H9 (cell line): ENCODE results near the gene ABCC4. TPM values are rescaled to one million over a fixed set of nuclear protein-coding genes. Genes with fewer than 3 reads are reported as not detected.

Experiments
- DNase-seq: peaks from one replicate; pipeline ENCODE4 v3.0.0-alpha.2; 2017
- H2AFZ ChIP-seq: one replicate; pipeline ENCODE4 v1.6.1; 2013; ENCODE audit warnings: mild to moderate bottlenecking, low read length, control low read depth, moderate library complexity
- H2AK5ac ChIP-seq: 2 replicates; pipeline ENCODE4 v1.6.1; 2013; ENCODE audit warnings: low read length, control low read depth, mixed read lengths; ENCODE audit not compliant: insufficient read length
- H2BK120ac ChIP-seq: one replicate; pipeline ENCODE4 v1.6.1; 2013; ENCODE audit warnings: low read depth, mild to moderate bottlenecking, low read length, control low read depth, inconsistent platforms; ENCODE audit not compliant: poor library complexity, severe bottlenecking
- H2BK12ac ChIP-seq: 2 replicates; pipeline ENCODE4 v1.6.1; 2013; ENCODE audit warnings: low read length, control low read depth, mixed read lengths, low read depth; ENCODE audit not compliant: insufficient read length
- H2BK15ac ChIP-seq: 2 replicates; pipeline ENCODE4 v1.6.1; 2013; ENCODE audit warnings: low read depth, low read length, control low read depth
- H2BK20ac ChIP-seq: one replicate; pipeline ENCODE4 v1.6.1; 2013; ENCODE audit warnings: low read depth, mild to moderate bottlenecking, low read length, control low read depth, inconsistent platforms; ENCODE audit not compliant: poor library complexity, severe bottlenecking
- H2BK5ac ChIP-seq: 2 replicates; pipeline ENCODE4 v1.6.1; 2013; ENCODE audit warnings: low read length, control low read depth, mixed read lengths; ENCODE audit not compliant: insufficient read length
- H3K14ac ChIP-seq: 2 replicates; pipeline ENCODE4 v1.6.1; 2013; ENCODE audit warnings: low read length, control low read depth; ENCODE audit not compliant: insufficient read depth
- H3K18ac ChIP-seq: 2 replicates; pipeline ENCODE4 v1.6.1; 2013; ENCODE audit warnings: low read depth, mild to moderate bottlenecking, mixed read lengths, low read length, control low read depth; ENCODE audit not compliant: insufficient read length
- H3K23ac ChIP-seq: 2 replicates; pipeline ENCODE4 v1.6.1; 2013; ENCODE audit warnings: low read length, control low read depth, mixed read lengths, low read depth; ENCODE audit not compliant: insufficient read length
- H3K23me2 ChIP-seq: 2 replicates; pipeline ENCODE4 v1.6.1; 2013; ENCODE audit warnings: low read depth, mild to moderate bottlenecking, mixed read lengths, low read length, control low read depth; ENCODE audit not compliant: insufficient read length, poor library complexity, severe bottlenecking
- H3K27ac ChIP-seq: 2 replicates; pipeline ENCODE4 v1.5.1; 2013; ENCODE audit warnings: low read length, control low read depth, mixed read lengths, low read depth; ENCODE audit not compliant: insufficient read length
- H3K27me3 ChIP-seq: 2 replicates; pipeline ENCODE4 v1.6.1; 2013; ENCODE audit warnings: low read length, control low read depth, inconsistent platforms; ENCODE audit not compliant: insufficient read depth
- H3K4ac ChIP-seq: 2 replicates; pipeline ENCODE4 v1.6.1; 2013; ENCODE audit warnings: low read depth, mild to moderate bottlenecking, control low read depth, inconsistent platforms, low read length, moderate library complexity
- H3K4me1 ChIP-seq: 2 replicates; pipeline ENCODE4 v1.6.1; 2013; ENCODE audit warnings: low read length, control low read depth, inconsistent platforms; ENCODE audit not compliant: insufficient read depth
- H3K4me2 ChIP-seq: 2 replicates; pipeline ENCODE4 v1.6.1; 2013; ENCODE audit warnings: low read length, control low read depth, mixed read lengths; ENCODE audit not compliant: insufficient read length, insufficient read depth
- H3K56ac ChIP-seq: 2 replicates; pipeline ENCODE4 v1.6.1; 2013; ENCODE audit warnings: low read depth, mild to moderate bottlenecking, mixed read lengths, low read length, control low read depth; ENCODE audit not compliant: insufficient read length
- H3K79me1 ChIP-seq: 2 replicates; pipeline ENCODE4 v1.6.1; 2013; ENCODE audit warnings: low read depth, mild to moderate bottlenecking, moderate library complexity, low read length, control low read depth, inconsistent platforms; ENCODE audit not compliant: insufficient read depth, poor library complexity, severe bottlenecking
- H3K79me2 ChIP-seq: 2 replicates; pipeline ENCODE4 v1.6.1; 2013; ENCODE audit warnings: low read length, control low read depth, inconsistent platforms; ENCODE audit not compliant: insufficient read depth
- H3K9ac ChIP-seq: 2 replicates; pipeline ENCODE4 v1.6.1; 2013; ENCODE audit warnings: low read length, control low read depth, mixed read lengths; ENCODE audit not compliant: insufficient read length; ENCODE audit errors: extremely low read depth
- H3K9me3 ChIP-seq: one replicate; pipeline ENCODE4 v1.6.1; 2013; ENCODE audit warnings: low read depth, low read length, inconsistent platforms; ENCODE audit not compliant: control insufficient read depth
- H3T11ph ChIP-seq: one replicate; pipeline ENCODE4 v1.6.1; 2013; ENCODE audit warnings: mild to moderate bottlenecking, low read length, control low read depth, inconsistent platforms
- H4K20me1 ChIP-seq: one replicate; pipeline ENCODE4 v1.6.1; 2013; ENCODE audit not compliant: control insufficient read depth, insufficient read length, insufficient read depth
- H4K5ac ChIP-seq: 2 replicates; pipeline ENCODE4 v1.6.1; 2013; ENCODE audit warnings: low read depth, mild to moderate bottlenecking, mixed read lengths, low read length, control low read depth; ENCODE audit not compliant: insufficient read length
- H4K8ac ChIP-seq: replicated peaks from 2 replicates; pipeline ENCODE4 v1.6.1; 2013; ENCODE audit warnings: low read length, control low read depth, mixed read lengths, low read depth; ENCODE audit not compliant: insufficient read length
- H4K91ac ChIP-seq: 2 replicates; pipeline ENCODE4 v1.6.1; 2013; ENCODE audit warnings: low read depth, mild to moderate bottlenecking, moderate library complexity, mixed read lengths, low read length, control low read depth; ENCODE audit not compliant: insufficient read length
- H3K27ac Mint-ChIP-seq, 3 experiments: 2 replicates in 2 of 3; 3 replicates in 1 of 3; pipeline ENCODE4 v1.8.0; 2020 to 2021; ENCODE audit warnings: mixed read lengths in 3 of 3, mild to moderate bottlenecking in 1 of 3, moderate library complexity in 1 of 3
- H3K27me3 Mint-ChIP-seq: 2 replicates; pipeline ENCODE4 v1.8.0; 2021; ENCODE audit warnings: low read depth, mild to moderate bottlenecking, moderate library complexity, mixed read lengths
- H3K36me3 Mint-ChIP-seq, 3 experiments: 2 replicates in 2 of 3; 3 replicates in 1 of 3; pipeline ENCODE4 v1.8.0; 2020 to 2021; ENCODE audit warnings: low read depth in 3 of 3, mixed read lengths in 3 of 3; ENCODE audit not compliant: insufficient read depth in 1 of 3
- H3K4me1 Mint-ChIP-seq, 2 experiments: 2 replicates each; pipeline ENCODE4 v1.8.0; 2020; ENCODE audit warnings: mixed read lengths in 2 of 2
- H3K4me3 Mint-ChIP-seq, 2 experiments: 2 replicates in 1 of 2; 3 replicates in 1 of 2; pipeline ENCODE4 v1.8.0; 2020 to 2021; ENCODE audit warnings: mild to moderate bottlenecking in 2 of 2, mixed read lengths in 2 of 2, moderate library complexity in 1 of 2
- H3K9me3 Mint-ChIP-seq, 2 experiments: 2 replicates in 1 of 2; 3 replicates in 1 of 2; pipeline ENCODE4 v1.8.0; 2020; ENCODE audit warnings: mild to moderate bottlenecking in 2 of 2, mixed read lengths in 2 of 2, moderate library complexity in 1 of 2
- CTCF ChIP-seq: fragments of 200-600 bp; sonication (generic); conservative IDR thresholded peaks from 3 replicates; pipeline ENCODE4 v1.8.0; 2021; ENCODE audit warnings: antibody characterized with exemption, mild to moderate bottlenecking
- WGBS: extraction: QIAGEN DNeasy Blood & Tissue Kit; methylation state at CpG from one replicate; pipeline ENCODE4 v1.1.7; 2013; ENCODE audit warnings: missing lambda C conversion rate, low lambda C conversion rate, mixed read lengths; ENCODE audit not compliant: insufficient read length; ENCODE audit errors: extremely low coverage; 5-methylcytosine and 5-hydroxymethylcytosine counted together
- total RNA-seq: library from RNA; stranded (reverse); gene quantifications from 2 replicates; pipeline ENCODE4 v1.2.1, GENCODE V29; 2021

ABCC4 gene
- total RNA-seq, 1 experiment from 2014 or later, result 5.9 TPM

- Histone ChIP-seq H2AFZ (no peak overlapping the region), H3K9me3 (no peaks in the 10 kb centered on the region), H3K4ac (no peak overlapping the region), H2BK15ac (no peak overlapping the region), H3K14ac (no peak overlapping the region), H3K27ac (no peak overlapping the region), H3K79me2 (no peaks in the 10 kb centered on the region), H2BK120ac (no peak overlapping the region), H3K9ac (no peak overlapping the region), H3K56ac (no peak overlapping the region), H3T11ph (no peak overlapping the region), H4K20me1 (no peaks in the 10 kb centered on the region), H3K4me1 (no peaks in the 10 kb centered on the region), H3K18ac (no peak overlapping the region), H4K91ac (no peak overlapping the region), H3K4me2 (no peak overlapping the region), H3K79me1 (no peaks in the 10 kb centered on the region), H3K27me3 (no peaks in the 10 kb centered on the region), H2BK20ac (no peak overlapping the region), H2BK5ac (no peak overlapping the region), H2AK5ac (no peak overlapping the region), H3K23me2 (no peaks in the 10 kb centered on the region), H4K8ac (no peak overlapping the region), H3K23ac (no peak overlapping the region), H4K5ac (no peak overlapping the region), H2BK12ac (no peak overlapping the region)
- Mint-ChIP-seq H3K4me1 (peaks cover 3 to 6% of the 10 kb centered on the region in 2 experiments; a peak in 2 of 4 replicates), H3K27ac (no peak overlapping the region; a peak in 1 of 7 replicates), H3K4me3 (no peak overlapping the region), H3K9me3 (no peaks in the 10 kb centered on the region), H3K36me3 (no peaks in the 10 kb centered on the region; a peak in 1 of 7 replicates), H3K27me3 (no peaks in the 10 kb centered on the region)
- no peak for TF ChIP-seq CTCF
- no CpG with 5 or more reads among the region's 4 CpGs for WGBS
- DNase-seq, result no peak
These were observed 269.1 kb downstream of the ABCC4 start for GRCh38 chr13:95032121-95032520.
